Measurements from ENCODE around the gene KIRREL3. TPM values are rescaled to one million over a fixed set of nuclear protein-coding genes. Genes with fewer than 3 reads are reported as not detected.

The KIRREL3 gene
- total RNA-seq, 2 experiments from 2014 or later: not detected

DNA sequence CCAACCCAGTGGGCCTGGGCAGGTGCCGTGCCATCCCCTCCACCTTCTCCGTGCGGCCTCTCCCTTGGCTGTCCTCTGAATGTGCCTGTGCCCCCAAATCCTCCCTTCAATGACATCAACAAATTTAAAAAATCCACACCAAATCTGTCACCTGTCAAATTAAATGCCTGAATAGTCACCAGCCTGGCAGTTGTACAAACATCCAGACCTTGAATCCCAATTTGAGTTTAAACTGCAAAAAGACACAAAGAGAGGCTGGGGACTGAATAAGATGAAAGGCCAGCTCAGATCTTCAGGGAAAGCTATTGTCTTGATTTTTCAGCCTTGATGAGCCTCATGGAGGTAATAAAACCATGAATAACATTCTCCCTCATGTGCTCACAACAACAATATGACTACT, 194.7 kb downstream of the KIRREL3 start:
- H3K4me1 Mint-ChIP-seq (ENCODE audit: low read depth): no peaks in the 10 kb centered on the region

DNA sequence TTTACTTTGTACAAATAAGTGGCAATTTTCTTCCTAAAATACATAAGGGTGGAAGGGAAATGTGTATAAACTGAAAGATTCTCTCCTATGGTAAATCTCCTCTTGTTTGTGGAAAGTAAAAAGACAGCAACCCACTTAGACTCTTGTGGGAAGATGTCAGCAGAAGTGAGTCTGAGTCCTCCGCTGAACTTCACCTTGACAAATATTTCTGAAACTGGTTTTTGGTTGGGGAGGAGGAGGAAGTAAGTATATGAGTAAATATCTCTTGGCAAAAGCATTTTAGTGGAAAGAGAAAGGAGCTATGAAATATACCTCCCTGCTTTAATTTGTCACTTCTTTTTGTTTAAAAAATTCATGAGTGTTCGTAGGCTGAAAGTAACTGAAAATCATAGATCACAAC, 196.2 kb downstream of the KIRREL3 start:
- CTCF ChIA-PET: no interaction called here
- H3K4me1 Mint-ChIP-seq (ENCODE audit: low read depth): no peaks in the 10 kb centered on the region
- H3K27ac Mint-ChIP-seq: no peak overlapping the region
- POLR2A ChIA-PET: no interaction called here
- H3K36me3 Mint-ChIP-seq (ENCODE audit: low read depth): no peaks in the 10 kb centered on the region
- ATAC-seq (no peak), DNase-seq (no peak)
- H3K4me3 Mint-ChIP-seq: no peak overlapping the region
- H3K27me3 Mint-ChIP-seq (ENCODE audit: low read depth): no peaks in the 10 kb centered on the region
- no peaks in the 10 kb centered on the region for H3K9me3 Mint-ChIP-seq (ENCODE audit: insufficient read depth)

More for the DNA sequence above, 194.7 kb downstream of the KIRREL3 start:
- H3K27me3 Mint-ChIP-seq (ENCODE audit: low read depth): no peaks in the 10 kb centered on the region
- DNase-seq (no peak), ATAC-seq (no peak)
- H3K4me3 Mint-ChIP-seq: no peak overlapping the region
- H3K9me3 Mint-ChIP-seq (ENCODE audit: insufficient read depth): no peaks in the 10 kb centered on the region
- POLR2A ChIA-PET: no interaction called here
- CTCF ChIA-PET: no interaction called here
- H3K36me3 Mint-ChIP-seq (ENCODE audit: low read depth): no peaks in the 10 kb centered on the region
- H3K27ac Mint-ChIP-seq: no peak overlapping the region

DNA sequence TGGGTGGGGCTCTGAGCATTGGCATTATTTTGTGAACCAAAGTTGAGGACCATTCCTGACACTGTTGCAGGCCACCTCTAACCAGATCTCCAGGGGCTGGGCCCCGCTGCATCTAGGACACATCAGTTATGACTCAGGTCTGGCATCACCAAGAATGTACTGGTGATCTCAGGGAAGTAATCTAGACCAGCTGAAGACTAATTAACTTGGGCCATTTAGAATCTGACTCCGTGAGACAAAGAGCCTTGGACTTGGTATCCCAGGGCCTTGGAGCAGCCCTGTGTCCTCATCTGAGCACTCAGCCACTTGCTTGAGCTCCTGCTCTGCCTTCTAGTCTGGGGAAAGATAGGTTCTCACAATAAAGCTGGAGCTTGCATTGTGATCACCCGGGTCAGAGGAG, 200.6 kb downstream of the KIRREL3 start:
- Mint-ChIP-seq H3K27me3 (ENCODE audit: low read depth) (no peaks in the 10 kb centered on the region), H3K4me1 (ENCODE audit: low read depth) (no peaks in the 10 kb centered on the region), H3K27ac (no peak overlapping the region), H3K9me3 (ENCODE audit: insufficient read depth) (no peaks in the 10 kb centered on the region), H3K4me3 (no peak overlapping the region), H3K36me3 (ENCODE audit: low read depth) (no peaks in the 10 kb centered on the region)
- ChIA-PET POLR2A (no interaction called here), CTCF (no interaction called here)
- no peak for ATAC-seq
- DNase-seq: no peak

GRCh38 chr11:126797457-126798169, 203.0 kb downstream of the KIRREL3 start:
- ATAC-seq: no peak
- H3K36me3 Mint-ChIP-seq (ENCODE audit: low read depth): no peaks in the 10 kb centered on the region
- no peak overlapping the region for H3K27ac Mint-ChIP-seq
- no peaks in the 10 kb centered on the region for H3K9me3 Mint-ChIP-seq (ENCODE audit: insufficient read depth)
- ChIA-PET POLR2A (no interaction called here), CTCF (no interaction called here)
- no peaks in the 10 kb centered on the region for H3K4me1 Mint-ChIP-seq (ENCODE audit: low read depth)
- H3K4me3 Mint-ChIP-seq: no peak overlapping the region
- DNase-seq: no peak
- H3K27me3 Mint-ChIP-seq (ENCODE audit: low read depth): no peaks in the 10 kb centered on the region

DNA sequence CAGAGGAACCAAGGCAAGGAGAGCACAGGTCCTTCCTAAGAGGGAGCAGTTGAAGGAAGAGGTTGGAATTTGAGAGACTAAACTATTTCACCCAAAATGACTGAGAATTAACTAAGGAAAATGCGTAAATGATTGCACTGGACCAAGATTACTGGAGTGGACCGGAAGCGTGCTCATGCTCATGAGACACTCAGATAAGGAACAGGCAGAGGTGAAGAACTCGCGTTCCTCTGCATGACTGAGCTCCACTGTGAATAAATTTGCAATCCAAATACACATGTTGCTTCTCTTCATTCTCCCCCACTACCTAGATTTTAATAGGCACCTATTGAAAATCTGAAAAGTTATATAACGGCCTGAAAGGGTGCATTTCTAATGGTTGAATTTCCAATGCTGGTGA, 207.0 kb downstream of the KIRREL3 start:
- no peaks in the 10 kb centered on the region for H3K4me1 Mint-ChIP-seq (ENCODE audit: low read depth)
- no peak overlapping the region for H3K4me3 Mint-ChIP-seq
- no peak for DNase-seq
- no peaks in the 10 kb centered on the region for H3K27me3 Mint-ChIP-seq (ENCODE audit: low read depth)
- H3K27ac Mint-ChIP-seq: no peak overlapping the region
- H3K9me3 Mint-ChIP-seq (ENCODE audit: insufficient read depth): no peaks in the 10 kb centered on the region
- ChIA-PET POLR2A (no interaction called here), CTCF (no interaction called here)
- H3K36me3 Mint-ChIP-seq (ENCODE audit: low read depth): no peaks in the 10 kb centered on the region
- no peak for ATAC-seq

GRCh38 chr11:126791991-126792390, 208.6 kb downstream of the KIRREL3 start:
- ChIA-PET POLR2A (no interaction called here), CTCF (no interaction called here)
- no peaks in the 10 kb centered on the region for H3K36me3 Mint-ChIP-seq (ENCODE audit: low read depth)
- no peaks in the 10 kb centered on the region for H3K4me1 Mint-ChIP-seq (ENCODE audit: low read depth)
- H3K27ac Mint-ChIP-seq: no peak overlapping the region
- no peaks in the 10 kb centered on the region for H3K9me3 Mint-ChIP-seq (ENCODE audit: insufficient read depth)
- DNase-seq (no peak), ATAC-seq (no peak)
- no peak overlapping the region for H3K4me3 Mint-ChIP-seq
- no peaks in the 10 kb centered on the region for H3K27me3 Mint-ChIP-seq (ENCODE audit: low read depth)

DNA sequence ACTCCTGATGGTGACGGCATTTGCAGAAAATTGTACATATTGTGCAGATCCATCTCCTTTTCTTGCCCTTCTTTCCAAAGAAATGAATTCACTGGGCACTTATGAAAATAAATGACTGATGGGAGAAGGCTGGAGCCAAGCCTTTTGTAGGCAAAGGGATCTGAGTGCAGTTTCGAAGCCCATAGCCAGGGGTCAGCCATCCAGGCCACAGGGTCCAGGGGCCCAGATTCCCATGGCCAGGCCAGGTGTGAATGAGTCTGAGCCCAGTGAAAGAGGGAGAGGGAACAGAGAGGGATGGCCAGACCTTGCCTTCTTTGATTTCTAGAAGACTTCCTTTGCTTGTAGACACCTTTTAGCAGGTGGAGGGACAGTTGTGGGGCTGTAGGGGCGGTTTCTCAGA, 209.1 kb downstream of the KIRREL3 start:
- DNase-seq (no peak), ATAC-seq (no peak)
- Mint-ChIP-seq H3K27ac (no peak overlapping the region), H3K9me3 (ENCODE audit: insufficient read depth) (no peaks in the 10 kb centered on the region), H3K27me3 (ENCODE audit: low read depth) (no peaks in the 10 kb centered on the region), H3K4me3 (no peak overlapping the region), H3K4me1 (ENCODE audit: low read depth) (no peaks in the 10 kb centered on the region), H3K36me3 (ENCODE audit: low read depth) (no peaks in the 10 kb centered on the region)
- POLR2A ChIA-PET: no interaction called here
- CTCF ChIA-PET: no interaction called here

DNA sequence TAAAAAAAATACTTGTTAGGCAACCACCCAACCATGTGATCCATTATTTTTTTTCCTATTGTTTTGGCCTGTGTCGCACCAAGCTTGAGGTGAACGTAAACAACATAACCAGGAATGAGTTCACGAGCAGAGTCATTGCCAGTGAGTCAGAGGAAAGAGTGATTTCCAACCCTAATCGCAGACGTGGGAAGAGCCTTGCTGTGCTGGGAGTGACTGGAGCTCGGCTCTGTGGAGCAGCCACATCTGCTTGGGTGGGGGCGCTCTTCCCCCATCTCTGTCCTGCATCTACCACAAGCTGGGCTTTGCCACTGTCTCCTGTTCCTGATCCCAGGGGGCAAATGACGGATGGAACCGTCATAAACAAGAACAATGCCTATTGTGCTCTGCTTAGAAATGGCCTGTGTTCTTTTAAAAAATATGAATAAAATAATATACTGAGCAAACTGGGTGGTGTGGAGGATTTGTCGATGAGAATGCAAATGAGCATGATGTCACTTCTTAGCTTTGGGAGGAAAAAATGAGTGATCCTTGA, 210.0 kb downstream of the KIRREL3 start:
- Mint-ChIP-seq H3K4me3 (no peak overlapping the region), H3K4me1 (ENCODE audit: low read depth) (no peaks in the 10 kb centered on the region), H3K9me3 (ENCODE audit: insufficient read depth) (no peaks in the 10 kb centered on the region), H3K27me3 (ENCODE audit: low read depth) (no peaks in the 10 kb centered on the region), H3K36me3 (ENCODE audit: low read depth) (no peaks in the 10 kb centered on the region), H3K27ac (no peak overlapping the region)
- ATAC-seq (no peak), DNase-seq (no peak)
- POLR2A ChIA-PET: no interaction called here
- CTCF ChIA-PET: no interaction called here

DNA sequence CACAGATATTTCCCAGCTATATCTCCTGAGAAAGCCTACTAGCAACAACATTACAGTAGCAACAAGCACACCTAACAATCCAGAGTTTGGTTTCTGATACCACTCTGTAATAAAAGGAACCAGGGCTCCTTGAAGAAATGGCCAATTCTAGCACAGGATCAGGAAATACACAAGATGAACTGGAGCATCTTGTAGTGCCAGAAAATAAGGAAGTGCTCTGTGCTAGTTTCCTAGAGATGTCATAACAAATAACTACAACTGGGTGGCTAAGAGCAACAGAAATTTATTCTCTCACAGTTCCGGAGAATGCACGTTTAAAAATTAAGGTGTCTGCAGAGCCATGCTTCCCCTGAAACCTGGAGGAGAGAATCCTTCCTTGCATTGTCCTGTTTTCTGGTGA, 217.8 kb downstream of the KIRREL3 start:
- H3K36me3 Mint-ChIP-seq (ENCODE audit: low read depth): no peaks in the 10 kb centered on the region
- H3K4me1 Mint-ChIP-seq (ENCODE audit: low read depth): no peaks in the 10 kb centered on the region
- ChIA-PET CTCF (no interaction called here), POLR2A (no interaction called here)
- H3K27me3 Mint-ChIP-seq (ENCODE audit: low read depth): peaks cover 5% of the 10 kb centered on the region
- ATAC-seq (no peak), DNase-seq (no peak)
- H3K4me3 Mint-ChIP-seq: no peak overlapping the region
- no peak overlapping the region for H3K27ac Mint-ChIP-seq
- no peaks in the 10 kb centered on the region for H3K9me3 Mint-ChIP-seq (ENCODE audit: insufficient read depth)

- DNase-seq (no peak), ATAC-seq (no peak)
- ChIA-PET CTCF (no interaction called here), POLR2A (no interaction called here)
- peaks cover 5% of the 10 kb centered on the region for H3K27me3 Mint-ChIP-seq (ENCODE audit: low read depth)
- H3K4me1 Mint-ChIP-seq (ENCODE audit: low read depth): no peaks in the 10 kb centered on the region
- no peaks in the 10 kb centered on the region for H3K9me3 Mint-ChIP-seq (ENCODE audit: insufficient read depth)
- H3K4me3 Mint-ChIP-seq: no peak overlapping the region
- no peaks in the 10 kb centered on the region for H3K36me3 Mint-ChIP-seq (ENCODE audit: low read depth)
- H3K27ac Mint-ChIP-seq: no peak overlapping the region
Measured at GRCh38 chr11:126781942-126782341, 218.6 kb downstream of the KIRREL3 start.

DNA sequence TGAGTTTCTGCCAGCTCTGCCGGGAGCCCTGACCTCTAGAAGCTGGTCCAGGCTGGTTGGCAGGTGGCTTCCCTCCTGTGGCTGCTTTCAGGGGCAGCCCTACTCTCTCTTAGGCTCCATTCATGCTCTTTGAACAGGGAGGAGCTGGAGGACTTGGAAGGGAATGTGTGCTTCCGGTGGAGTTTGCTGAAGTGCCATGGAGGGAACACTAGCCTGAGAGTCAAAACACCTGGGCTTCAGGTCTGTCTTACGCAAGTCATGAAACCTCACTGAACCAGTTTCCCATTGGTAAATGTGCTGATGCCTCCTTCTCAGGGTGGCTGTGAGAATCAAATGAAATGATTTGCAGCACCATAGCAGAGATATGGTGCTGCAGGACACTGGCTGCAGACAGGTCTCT, 224.5 kb downstream of the KIRREL3 start:
- Mint-ChIP-seq H3K27ac (no peak overlapping the region), H3K36me3 (ENCODE audit: low read depth) (no peaks in the 10 kb centered on the region), H3K4me3 (no peak overlapping the region), H3K4me1 (ENCODE audit: low read depth) (no peaks in the 10 kb centered on the region), H3K9me3 (ENCODE audit: insufficient read depth) (no peaks in the 10 kb centered on the region), H3K27me3 (ENCODE audit: low read depth) (peaks cover 5% of the 10 kb centered on the region)
- no peak for ATAC-seq
- ChIA-PET CTCF (no interaction called here), POLR2A (no interaction called here)
- DNase-seq: no peak

DNA sequence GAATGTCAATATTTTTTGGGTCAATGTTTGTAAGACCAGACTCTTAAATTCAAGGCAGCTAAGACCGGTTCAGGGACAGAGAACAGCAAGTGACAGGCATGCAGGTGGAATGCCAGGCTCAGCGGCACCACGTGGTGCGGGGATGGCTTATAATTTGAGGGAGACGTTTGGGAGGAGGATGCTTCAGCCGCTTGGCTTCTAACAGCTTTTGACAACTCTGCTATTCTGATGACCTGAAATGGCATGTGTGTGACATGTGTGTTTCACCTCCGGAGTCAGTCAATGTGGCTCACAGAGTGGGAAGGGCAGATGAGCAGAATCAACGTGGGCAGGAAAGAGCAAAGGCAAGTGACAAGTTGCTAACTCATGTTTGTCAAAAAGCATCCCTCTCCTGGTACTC, 228.3 kb downstream of the KIRREL3 start:
- ChIA-PET CTCF (no interaction called here), POLR2A (no interaction called here)
- DNase-seq: no peak
- H3K27me3 Mint-ChIP-seq (ENCODE audit: low read depth): no peaks in the 10 kb centered on the region
- no peaks in the 10 kb centered on the region for H3K36me3 Mint-ChIP-seq (ENCODE audit: low read depth)
- no peaks in the 10 kb centered on the region for H3K4me1 Mint-ChIP-seq (ENCODE audit: low read depth)
- H3K9me3 Mint-ChIP-seq (ENCODE audit: insufficient read depth): no peaks in the 10 kb centered on the region
- no peak overlapping the region for H3K4me3 Mint-ChIP-seq
- no peak for ATAC-seq
- no peak overlapping the region for H3K27ac Mint-ChIP-seq

DNA sequence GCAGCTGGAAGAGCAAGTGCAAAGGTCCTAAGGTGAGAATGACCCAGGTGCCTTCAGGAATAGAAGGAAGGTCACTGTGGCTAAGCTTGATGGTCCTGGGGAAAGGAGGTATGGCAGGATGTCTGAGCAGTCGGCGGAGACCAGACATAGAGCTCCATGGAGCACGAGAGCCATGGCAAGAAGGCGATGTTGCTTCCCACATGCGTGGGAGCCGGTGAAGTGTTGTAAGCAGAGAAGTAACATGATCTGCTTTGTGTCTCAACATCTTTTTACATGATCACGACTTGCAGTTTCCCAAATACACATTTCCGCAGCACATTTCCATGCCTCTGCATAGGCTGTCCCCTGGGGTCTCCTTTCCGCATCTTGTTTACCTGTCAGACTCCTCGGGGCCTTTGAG, 231.9 kb downstream of the KIRREL3 start:
- CTCF ChIA-PET: no interaction called here

More for the DNA sequence above, 231.9 kb downstream of the KIRREL3 start:
- H3K4me3 Mint-ChIP-seq: no peak overlapping the region
- no peak for DNase-seq
- ATAC-seq: no peak
- H3K27ac Mint-ChIP-seq: no peak overlapping the region
- POLR2A ChIA-PET: no interaction called here
- no peaks in the 10 kb centered on the region for H3K36me3 Mint-ChIP-seq (ENCODE audit: low read depth)
- no peaks in the 10 kb centered on the region for H3K9me3 Mint-ChIP-seq (ENCODE audit: insufficient read depth)
- H3K4me1 Mint-ChIP-seq (ENCODE audit: low read depth): no peaks in the 10 kb centered on the region
- H3K27me3 Mint-ChIP-seq (ENCODE audit: low read depth): no peaks in the 10 kb centered on the region

All from activated CD8-positive, alpha-beta T cell treated with anti-CD3 and anti-CD28 coated beads, Interleukin-2, amount 10 ng/mL, durations not matched to agents 7 days and 5 days (primary cell).